ENCODE measurements around the gene EIF4G3.

The EIF4G3 gene

GRCh38 chr1:21089731-21090130, 87.0 kb downstream of the EIF4G3 start:
- H3K27ac ChIP-seq (ENCODE audit: low read length): no peak overlapping the region
- no peaks in the 10 kb centered on the region for H3K9me3 ChIP-seq (ENCODE audit: insufficient read depth, low read depth, low read length)
- H3K36me3 ChIP-seq (ENCODE audit: insufficient read depth, low read depth, low read length): peaks cover 7% of the 10 kb centered on the region
- H3K4me1 ChIP-seq (ENCODE audit: insufficient read depth, low read length): no peaks in the 10 kb centered on the region
- H3K27me3 ChIP-seq (ENCODE audit: insufficient read depth, low read length): no peaks in the 10 kb centered on the region
- H3K4me3 ChIP-seq (ENCODE audit: low read length): no peak overlapping the region
- H3K9ac ChIP-seq (ENCODE audit: low read depth, low read length): no peak overlapping the region

DNA sequence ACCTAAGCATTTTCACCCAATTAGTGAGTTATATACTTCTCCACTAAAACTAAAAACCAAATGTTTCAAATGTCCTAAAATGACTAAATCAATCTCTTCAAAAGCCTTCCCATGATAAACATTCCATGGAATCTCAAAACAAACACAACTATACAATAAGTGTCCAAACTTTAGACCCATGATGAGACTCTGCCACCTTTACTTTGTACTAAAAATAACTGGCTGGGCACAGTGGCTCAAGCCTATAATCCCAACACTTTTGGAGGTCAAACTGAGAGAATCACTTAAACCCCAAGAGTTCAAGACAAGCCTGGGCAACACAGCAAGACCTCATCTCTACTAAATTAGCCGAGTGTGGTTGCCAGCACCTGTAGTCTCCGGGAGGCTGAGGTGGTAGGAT, 87.4 kb downstream of the EIF4G3 start:
- no peak overlapping the region for H3K9ac ChIP-seq (ENCODE audit: low read depth, low read length)
- peaks cover 7% of the 10 kb centered on the region for H3K36me3 ChIP-seq (ENCODE audit: insufficient read depth, low read depth, low read length)
- no peaks in the 10 kb centered on the region for H3K4me1 ChIP-seq (ENCODE audit: insufficient read depth, low read length)
- no peaks in the 10 kb centered on the region for H3K27me3 ChIP-seq (ENCODE audit: insufficient read depth, low read length)
- no peaks in the 10 kb centered on the region for H3K9me3 ChIP-seq (ENCODE audit: insufficient read depth, low read depth, low read length)
- H3K27ac ChIP-seq (ENCODE audit: low read length): no peak overlapping the region
- no peak overlapping the region for H3K4me3 ChIP-seq (ENCODE audit: low read length)

- Histone ChIP-seq H3K9me3 (ENCODE audit: insufficient read depth, low read depth, low read length) (no peaks in the 10 kb centered on the region), H3K36me3 (ENCODE audit: insufficient read depth, low read depth, low read length) (peaks cover 9% of the 10 kb centered on the region), H3K9ac (ENCODE audit: low read depth, low read length) (no peak overlapping the region), H3K4me3 (ENCODE audit: low read length) (no peak overlapping the region), H3K4me1 (ENCODE audit: insufficient read depth, low read length) (no peaks in the 10 kb centered on the region), H3K27ac (ENCODE audit: low read length) (no peak overlapping the region), H3K27me3 (ENCODE audit: insufficient read depth, low read length) (no peaks in the 10 kb centered on the region)
These were observed 92.4 kb downstream of the EIF4G3 start for GRCh38 chr1:21084111-21084810.

DNA sequence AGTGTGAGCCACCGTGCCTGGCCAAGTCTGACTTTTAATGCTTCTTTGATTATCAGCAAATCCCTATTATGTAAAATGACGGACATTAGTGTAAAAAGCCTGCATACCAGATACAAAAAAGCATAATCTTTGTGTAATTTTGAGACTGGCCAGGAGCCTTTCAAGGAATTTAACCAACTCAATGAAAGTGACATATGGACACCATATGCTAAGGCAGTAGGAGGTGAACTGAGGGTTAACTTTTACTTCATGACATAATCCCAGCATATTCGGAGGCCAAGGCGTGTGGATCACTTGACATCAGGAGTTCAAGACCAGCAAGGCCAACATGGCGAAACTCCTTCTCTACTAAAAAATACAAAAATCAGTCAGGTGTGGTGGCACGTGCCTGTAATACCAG, 94.6 kb downstream of the EIF4G3 start:
- H3K27me3 ChIP-seq (ENCODE audit: insufficient read depth, low read length): no peaks in the 10 kb centered on the region
- no peak overlapping the region for H3K27ac ChIP-seq (ENCODE audit: low read length)
- H3K36me3 ChIP-seq (ENCODE audit: insufficient read depth, low read depth, low read length): peaks cover 3% of the 10 kb centered on the region; the same call in 1 of the 2 replicates
- H3K4me3 ChIP-seq (ENCODE audit: low read length): no peak overlapping the region
- no peak overlapping the region for H3K9ac ChIP-seq (ENCODE audit: low read depth, low read length)
- no peaks in the 10 kb centered on the region for H3K4me1 ChIP-seq (ENCODE audit: insufficient read depth, low read length)
- H3K9me3 ChIP-seq (ENCODE audit: insufficient read depth, low read depth, low read length): no peaks in the 10 kb centered on the region

- H3K4me3 ChIP-seq (ENCODE audit: low read length): no peak overlapping the region
- no peak overlapping the region for H3K27ac ChIP-seq (ENCODE audit: low read length)
- H3K9ac ChIP-seq (ENCODE audit: low read depth, low read length): no peak overlapping the region
- H3K27me3 ChIP-seq (ENCODE audit: insufficient read depth, low read length): no peaks in the 10 kb centered on the region
- H3K4me1 ChIP-seq (ENCODE audit: insufficient read depth, low read length): peaks cover 3% of the 10 kb centered on the region; the same call in 1 of the 2 replicates
- H3K36me3 ChIP-seq (ENCODE audit: insufficient read depth, low read depth, low read length): peaks cover 1% of the 10 kb centered on the region
- H3K9me3 ChIP-seq (ENCODE audit: insufficient read depth, low read depth, low read length): no peaks in the 10 kb centered on the region
These were observed 99.6 kb downstream of the EIF4G3 start for GRCh38 chr1:21077085-21077484.

DNA sequence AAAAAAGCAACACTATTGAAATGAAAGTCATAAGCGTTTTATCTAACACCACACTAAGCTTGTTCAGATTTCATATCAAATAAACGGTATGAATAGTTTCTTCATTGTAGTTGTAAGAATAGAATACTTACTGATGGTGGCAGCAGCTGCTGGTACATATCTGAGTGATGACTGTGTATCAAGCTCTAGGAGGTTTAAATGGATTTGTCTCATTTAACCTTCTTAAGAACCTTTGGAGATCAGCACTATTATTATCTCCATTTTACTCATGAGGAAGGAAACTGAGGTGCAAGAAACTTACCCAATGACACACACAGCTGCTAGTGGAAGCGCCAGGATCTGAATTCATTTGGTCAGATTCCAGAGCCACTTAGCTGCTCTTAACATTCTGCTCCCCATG, 104.0 kb downstream of the EIF4G3 start:
- Histone ChIP-seq H3K4me1 (ENCODE audit: insufficient read depth, low read length) (peaks cover 3% of the 10 kb centered on the region; the same call in 1 of the 2 replicates), H3K9ac (ENCODE audit: low read depth, low read length) (no peak overlapping the region), H3K27me3 (ENCODE audit: insufficient read depth, low read length) (no peaks in the 10 kb centered on the region), H3K9me3 (ENCODE audit: insufficient read depth, low read depth, low read length) (no peaks in the 10 kb centered on the region), H3K4me3 (ENCODE audit: low read length) (no peak overlapping the region), H3K36me3 (ENCODE audit: insufficient read depth, low read depth, low read length) (no peaks in the 10 kb centered on the region; the same call in 1 of the 2 replicates), H3K27ac (ENCODE audit: low read length) (no peak overlapping the region)

- Histone ChIP-seq H3K9ac (ENCODE audit: low read depth, low read length) (no peak overlapping the region), H3K27me3 (ENCODE audit: insufficient read depth, low read length) (no peaks in the 10 kb centered on the region), H3K4me1 (ENCODE audit: insufficient read depth, low read length) (peaks cover 3% of the 10 kb centered on the region; the same call in 1 of the 2 replicates), H3K27ac (ENCODE audit: low read length) (no peak overlapping the region), H3K4me3 (ENCODE audit: low read length) (no peak overlapping the region), H3K36me3 (ENCODE audit: insufficient read depth, low read depth, low read length) (no peaks in the 10 kb centered on the region; the same call in 1 of the 2 replicates), H3K9me3 (ENCODE audit: insufficient read depth, low read depth, low read length) (no peaks in the 10 kb centered on the region)
These were observed 107.1 kb downstream of the EIF4G3 start for GRCh38 chr1:21069549-21069948.

DNA sequence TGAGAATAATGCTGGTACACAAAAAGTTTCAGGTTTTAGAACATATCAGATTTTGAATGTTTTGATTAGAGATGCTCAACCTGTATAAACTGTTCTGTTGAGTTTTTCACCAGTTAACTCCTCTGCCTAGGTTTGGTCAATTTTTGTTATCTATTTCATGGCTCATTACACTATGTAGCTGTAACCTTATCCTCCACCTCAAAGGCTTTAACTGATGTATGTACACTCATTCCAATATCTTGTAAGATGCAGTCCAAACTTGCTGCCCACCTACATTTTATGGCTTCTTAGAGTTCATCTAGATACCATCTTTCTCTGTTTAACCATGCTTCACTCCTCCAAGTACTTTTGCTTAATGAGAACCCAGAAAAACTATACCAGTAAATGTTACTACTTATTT, 107.8 kb downstream of the EIF4G3 start:
- Histone ChIP-seq H3K27me3 (ENCODE audit: insufficient read depth, low read length) (no peaks in the 10 kb centered on the region), H3K9ac (ENCODE audit: low read depth, low read length) (no peak overlapping the region), H3K9me3 (ENCODE audit: insufficient read depth, low read depth, low read length) (no peaks in the 10 kb centered on the region), H3K36me3 (ENCODE audit: insufficient read depth, low read depth, low read length) (no peaks in the 10 kb centered on the region; the same call in 1 of the 2 replicates), H3K4me1 (ENCODE audit: insufficient read depth, low read length) (peaks cover 3% of the 10 kb centered on the region; the same call in 1 of the 2 replicates), H3K27ac (ENCODE audit: low read length) (no peak overlapping the region), H3K4me3 (ENCODE audit: low read length) (no peak overlapping the region)

- Histone ChIP-seq H3K27ac (ENCODE audit: low read length) (no peak overlapping the region), H3K4me3 (ENCODE audit: low read length) (no peak overlapping the region)
These were observed 109.0 kb downstream of the EIF4G3 start for GRCh38 chr1:21067551-21068227.

GRCh38 chr1:21066356-21067012, 110.2 kb downstream of the EIF4G3 start:
- Histone ChIP-seq H3K4me3 (ENCODE audit: low read length) (no peak overlapping the region), H3K4me1 (ENCODE audit: insufficient read depth, low read length) (no peaks in the 10 kb centered on the region), H3K9me3 (ENCODE audit: insufficient read depth, low read depth, low read length) (no peaks in the 10 kb centered on the region), H3K27ac (ENCODE audit: low read length) (no peak overlapping the region), H3K9ac (ENCODE audit: low read depth, low read length) (no peak overlapping the region), H3K36me3 (ENCODE audit: insufficient read depth, low read depth, low read length) (no peaks in the 10 kb centered on the region), H3K27me3 (ENCODE audit: insufficient read depth, low read length) (no peaks in the 10 kb centered on the region)

More at GRCh38 chr1:21067551-21068227, 109.0 kb downstream of the EIF4G3 start:
- no peaks in the 10 kb centered on the region for H3K4me1 ChIP-seq (ENCODE audit: insufficient read depth, low read length)
- H3K9ac ChIP-seq (ENCODE audit: low read depth, low read length): no peak overlapping the region
- H3K9me3 ChIP-seq (ENCODE audit: insufficient read depth, low read depth, low read length): no peaks in the 10 kb centered on the region
- no peaks in the 10 kb centered on the region for H3K27me3 ChIP-seq (ENCODE audit: insufficient read depth, low read length)
- no peaks in the 10 kb centered on the region for H3K36me3 ChIP-seq (ENCODE audit: insufficient read depth, low read depth, low read length)

DNA sequence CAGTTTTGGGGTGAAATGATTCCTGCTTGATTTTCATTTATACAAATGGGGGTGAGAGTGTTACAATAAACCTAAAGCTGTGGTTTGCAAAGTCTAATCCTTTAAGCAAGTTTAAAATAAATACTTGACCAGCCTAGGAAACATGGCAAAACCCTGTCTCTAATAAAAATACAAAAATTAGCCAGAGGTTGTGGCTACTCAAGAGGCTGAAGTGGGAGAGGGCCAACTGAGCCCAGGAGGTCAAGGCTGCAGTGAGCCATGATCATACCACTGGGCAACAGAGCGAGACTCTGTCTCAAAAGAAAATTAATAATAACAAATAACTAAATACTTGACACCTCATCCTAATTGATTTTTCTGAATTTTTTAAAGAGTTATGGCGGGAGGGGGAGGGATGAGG, 110.8 kb downstream of the EIF4G3 start:
- H3K9ac ChIP-seq (ENCODE audit: low read depth, low read length): no peak overlapping the region

More for the DNA sequence above, 110.8 kb downstream of the EIF4G3 start:
- Histone ChIP-seq H3K4me3 (ENCODE audit: low read length) (no peak overlapping the region), H3K27ac (ENCODE audit: low read length) (no peak overlapping the region), H3K9me3 (ENCODE audit: insufficient read depth, low read depth, low read length) (no peaks in the 10 kb centered on the region), H3K27me3 (ENCODE audit: insufficient read depth, low read length) (no peaks in the 10 kb centered on the region), H3K4me1 (ENCODE audit: insufficient read depth, low read length) (no peaks in the 10 kb centered on the region), H3K36me3 (ENCODE audit: insufficient read depth, low read depth, low read length) (no peaks in the 10 kb centered on the region)

Measured in iPS-20b (cell line).